PC-9 (cell line): ENCODE measurements around the gene SEC23IP.

Source experiments
- CTCF ChIP-seq: fragments of 200-600 bp; sonication (generic); conservative IDR thresholded peaks from 2 replicates; pipeline ENCODE4 v1.6.1; 2017; ENCODE audit warnings: mixed run types, antibody characterized with exemption, mild to moderate bottlenecking, moderate library complexity
- EZH2 ChIP-seq: fragments of 200-600 bp; sonication (generic); IDR thresholded peaks from 2 replicates; pipeline ENCODE4 v1.8.0; 2017; ENCODE audit warnings: antibody characterized with exemption, low read depth

GRCh38 chr10:119871881-119872609, 20.5 kb upstream of the SEC23IP start:
- TF ChIP-seq CTCF (no peak), EZH2 (no peak)
